HG02970 (cell line): ENCODE data around the gene ETFA.
A peak's percentile ranks its signal among the peaks of the same experiment; 100 is the strongest.
"Not testable (repeated sequence)": the region's sequence is repeated elsewhere in the genome, so short reads cannot be mapped to it uniquely, and the experiment has no call there.

ENCODE experiments used
- ATAC-seq: cut with Tn5 transposase; IDR thresholded peaks from one replicate; pipeline ENCODE4 v1.9.1; 2021; ENCODE audit warnings: mild to moderate bottlenecking, moderate library complexity, moderate number of reproducible peaks; ENCODE audit not compliant: unreplicated experiment, low FRiP score

Gene ETFA

GRCh38 chr15:76327191-76328105, 16.2 kb upstream of the ETFA start:
- ATAC-seq: no peak

GRCh38 chr15:76325704-76326103, 14.4 kb upstream of the ETFA start:
- ATAC-seq: no peak

- no peak for ATAC-seq
Observed at GRCh38 chr15:76324066-76324465, 12.8 kb upstream of the ETFA start.

- ATAC-seq: no peak
Observed at GRCh38 chr15:76321602-76322001, 10.3 kb upstream of the ETFA start.

- no peak for ATAC-seq
Observed at GRCh38 chr15:76321171-76321570, 9.9 kb upstream of the ETFA start.

GRCh38 chr15:76320012-76320411, 8.7 kb upstream of the ETFA start:
- no peak for ATAC-seq

GRCh38 chr15:76313731-76314130, 2.5 kb upstream of the ETFA start:
- ATAC-seq: no peak

- not testable (repeated sequence) for ATAC-seq
Observed at GRCh38 chr15:76313175-76313567, 1.9 kb upstream of the ETFA start.

GRCh38 chr15:76312540-76313174, 1.4 kb upstream of the ETFA start:
- ATAC-seq: no peak

- ATAC-seq: peak; percentile 9
Observed at GRCh38 chr15:76310475-76311099, 682 bp downstream of the ETFA start.

- no peak for ATAC-seq
Observed at GRCh38 chr15:76309601-76310330, 1.5 kb downstream of the ETFA start.

- no peak for ATAC-seq
Observed at GRCh38 chr15:76303909-76304308, 7.4 kb downstream of the ETFA start.

- ATAC-seq: no peak
Observed at GRCh38 chr15:76299786-76300185, 11.5 kb downstream of the ETFA start.

- no peak for ATAC-seq
Observed at GRCh38 chr15:76298986-76299385, 12.3 kb downstream of the ETFA start.

GRCh38 chr15:76297951-76298350, 13.3 kb downstream of the ETFA start:
- ATAC-seq: not testable (repeated sequence)

- ATAC-seq: no peak
Observed at GRCh38 chr15:76296849-76297248, 14.4 kb downstream of the ETFA start.

- not testable (repeated sequence) for ATAC-seq
Observed at GRCh38 chr15:76294463-76294862, 16.8 kb downstream of the ETFA start.

- ATAC-seq: no peak
Observed at GRCh38 chr15:76293361-76293760, 17.9 kb downstream of the ETFA start.

- ATAC-seq: no peak
Observed at GRCh38 chr15:76289582-76289981, 21.7 kb downstream of the ETFA start.

- ATAC-seq: no peak
Observed at GRCh38 chr15:76286271-76286879, 24.9 kb downstream of the ETFA start.
